HG02970 (cell line): ENCODE measurements around the gene SMLR1.

Experiments
- ATAC-seq: cut with Tn5 transposase; IDR thresholded peaks from one replicate; pipeline ENCODE4 v1.9.1; 2021; ENCODE audit warnings: mild to moderate bottlenecking, moderate library complexity, moderate number of reproducible peaks; ENCODE audit not compliant: unreplicated experiment, low FRiP score

SMLR1 gene

GRCh38 chr6:130885392-130886192 lies 58.4 kb downstream of the SMLR1 start:
- ATAC-seq = no peak
